ELF-1 (cell line): ENCODE results near the gene SAMD13.
"Not testable (repeated sequence)": the region's sequence is repeated elsewhere in the genome, so short reads cannot be mapped to it uniquely, and the experiment has no call there.

Experiments used
- DNase-seq: peaks from one replicate; pipeline ENCODE4 v3.0.0-alpha.2; 2016; ENCODE audit warnings: low read depth, low spot score

Gene SAMD13

GRCh38 chr1:84283381-84283780, 18.1 kb upstream of the SAMD13 start:
- no peak for DNase-seq

- no peak for DNase-seq
Observed at GRCh38 chr1:84286071-84286470, 15.4 kb upstream of the SAMD13 start.

- DNase-seq = not testable (repeated sequence)
Observed at GRCh38 chr1:84287389-84287788, 14.1 kb upstream of the SAMD13 start.

GRCh38 chr1:84289169-84289785, 12.2 kb upstream of the SAMD13 start:
- no peak for DNase-seq

GRCh38 chr1:84291882-84292655, 9.4 kb upstream of the SAMD13 start:
- DNase-seq = no peak

GRCh38 chr1:84293766-84294165, 7.7 kb upstream of the SAMD13 start:
- no peak for DNase-seq

- no peak for DNase-seq
Observed at GRCh38 chr1:84294751-84295150, 6.8 kb upstream of the SAMD13 start.

- no peak for DNase-seq
Observed at GRCh38 chr1:84297546-84298244, 3.8 kb upstream of the SAMD13 start.

DNA sequence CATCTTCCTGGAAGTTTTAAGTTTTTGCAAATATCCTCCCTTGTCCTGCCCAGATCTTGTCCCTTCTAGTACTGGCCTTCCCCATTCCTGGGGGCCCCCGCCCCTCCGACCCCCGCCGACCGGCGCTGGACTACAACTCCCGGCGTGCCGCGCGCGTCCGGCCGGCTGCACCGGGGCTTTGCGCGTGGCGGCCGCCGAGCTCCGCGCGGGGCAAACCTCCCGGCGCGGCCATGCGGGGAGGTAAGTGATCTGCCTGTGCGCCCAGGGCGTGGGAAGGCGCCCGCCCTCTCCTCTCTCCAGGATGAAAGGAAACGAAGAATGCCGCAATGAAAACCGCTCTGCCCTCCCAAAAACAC, 3.2 kb upstream of the SAMD13 start:
- peak; percentile 37 for DNase-seq

DNA sequence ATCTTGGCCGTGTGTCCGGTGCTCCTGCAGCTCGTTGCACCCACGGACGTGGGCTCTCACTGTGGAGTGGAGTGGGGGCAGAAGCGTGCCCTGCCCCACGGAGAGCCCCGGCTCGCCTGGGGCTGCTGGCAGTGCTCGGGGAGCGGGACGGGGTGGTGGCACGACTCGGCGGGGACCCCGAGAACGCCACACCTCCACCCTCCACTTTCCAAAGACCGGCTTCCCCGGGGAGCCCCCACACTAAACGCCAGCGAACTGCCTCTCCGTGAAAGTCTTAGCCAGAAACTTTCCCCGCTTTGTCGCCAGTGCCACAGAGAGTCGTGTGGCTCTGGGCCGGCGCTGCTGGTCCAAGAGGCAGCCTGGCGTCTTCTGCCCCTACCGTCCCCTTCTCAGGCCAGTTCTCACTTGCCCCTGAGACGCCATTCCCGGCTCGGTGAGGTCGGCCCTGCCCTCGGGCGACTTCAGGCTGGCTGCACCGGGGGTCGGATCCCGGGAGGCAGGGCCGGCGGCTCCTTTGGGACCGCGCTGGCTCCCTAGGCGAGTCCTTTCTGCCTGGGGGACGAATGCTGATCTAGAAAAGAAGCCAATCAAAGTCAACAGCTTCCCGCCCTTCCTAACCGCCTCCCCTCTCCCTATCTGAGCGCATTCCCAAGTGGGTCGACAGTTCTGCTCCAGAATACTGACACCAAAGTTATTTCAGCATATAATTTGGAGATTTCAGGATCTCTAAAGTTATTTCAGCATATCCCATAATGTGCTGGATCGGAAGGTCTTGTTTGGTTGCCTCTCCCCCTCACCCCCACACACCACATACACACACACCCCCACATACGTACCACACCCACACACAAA, 2.6 kb upstream of the SAMD13 start:
- peak; percentile 81 for DNase-seq

DNA sequence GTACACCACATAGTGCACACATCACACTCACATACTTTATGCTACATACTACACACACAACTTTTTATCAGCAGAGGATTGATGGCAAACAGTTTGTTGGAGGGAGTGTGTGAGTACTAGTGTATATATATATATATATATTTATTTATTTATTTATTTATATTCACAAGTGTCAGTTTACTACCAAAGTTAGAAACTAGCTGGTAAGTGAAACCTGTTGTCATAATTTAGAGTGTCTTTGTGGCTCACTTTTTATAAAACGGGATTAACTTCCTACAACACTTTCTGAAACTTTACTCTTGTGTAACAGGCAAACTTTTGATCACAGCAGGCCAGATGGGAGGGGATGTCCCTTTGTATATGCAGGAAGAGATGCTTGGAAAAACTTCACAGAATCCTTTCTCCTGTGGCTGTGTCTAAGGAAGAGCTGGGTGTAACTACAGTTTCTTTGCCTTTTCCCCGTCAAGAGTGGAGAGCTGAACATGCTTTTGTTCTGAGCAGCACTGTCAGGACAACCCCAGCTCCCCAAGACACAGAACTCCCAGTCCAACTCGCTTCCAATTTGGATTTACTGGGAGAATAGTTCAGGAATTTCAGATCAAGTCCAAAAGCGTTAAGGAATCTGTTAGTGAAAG, 1.9 kb upstream of the SAMD13 start:
- DNase-seq = no peak

- no peak for DNase-seq
Observed at GRCh38 chr1:84300501-84300900, 1.0 kb upstream of the SAMD13 start.

- DNase-seq = no peak
Observed at GRCh38 chr1:84301785-84302385, 377 bp downstream of the SAMD13 start.

GRCh38 chr1:84303314-84303830, 1.9 kb downstream of the SAMD13 start:
- no peak for DNase-seq

- DNase-seq = no peak
Observed at GRCh38 chr1:84307398-84307797, 5.9 kb downstream of the SAMD13 start.

- no peak for DNase-seq
Observed at GRCh38 chr1:84311296-84311695, 9.8 kb downstream of the SAMD13 start.

DNA sequence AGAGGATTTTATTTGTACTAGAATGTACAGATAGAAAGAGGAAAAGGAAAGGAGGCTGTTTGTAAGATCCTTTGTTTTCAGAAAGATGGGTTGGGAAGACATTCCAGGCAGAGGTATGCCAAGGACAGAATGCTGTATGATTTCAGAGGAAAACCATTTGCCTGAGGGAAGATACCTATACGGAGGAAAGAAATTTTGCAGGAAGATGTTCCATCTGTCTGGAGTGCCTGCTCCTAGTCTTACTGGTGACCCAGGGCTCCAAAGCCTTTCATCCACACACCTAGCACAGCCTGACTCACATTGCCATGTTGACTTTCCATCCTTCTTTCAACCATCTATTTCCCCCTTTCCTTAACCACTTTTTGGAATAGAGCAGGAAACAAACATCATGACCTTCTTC, 18.2 kb downstream of the SAMD13 start:
- peak; percentile 8 for DNase-seq

- DNase-seq = no peak
Observed at GRCh38 chr1:84327830-84328229, 26.3 kb downstream of the SAMD13 start.

GRCh38 chr1:84330125-84330984, 28.8 kb downstream of the SAMD13 start:
- no peak for DNase-seq

DNA sequence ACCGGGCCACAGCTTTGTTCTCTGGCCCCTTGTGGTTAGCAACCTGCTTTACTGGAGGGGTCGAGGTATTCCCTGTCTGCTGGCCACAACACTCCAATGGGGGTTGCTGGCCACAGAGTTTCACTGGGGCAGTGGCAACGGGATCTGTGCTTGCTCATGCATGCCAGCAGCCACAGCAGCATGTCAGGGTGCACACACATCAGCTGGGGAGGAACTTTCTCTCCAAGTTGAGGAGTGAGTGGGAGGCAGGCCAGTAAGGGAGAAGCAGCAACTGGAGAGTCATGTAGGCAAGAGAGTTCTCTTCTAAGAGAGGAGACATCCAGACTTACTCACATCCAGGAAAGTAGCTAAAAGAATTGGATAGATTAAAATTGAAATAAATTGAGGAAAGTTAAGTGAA, 38.0 kb downstream of the SAMD13 start:
- DNase-seq = no peak
